Central memory CD4-positive, alpha-beta T cell (primary cell): ENCODE results near the gene SMTNL2.

Experiments
- DNase-seq: peaks from one replicate; pipeline ENCODE4 v3.0.0; 2022
- total RNA-seq, 3 experiments: gene quantifications; one replicate each; lab custom pipeline; 2026; lab: John Stamatoyannopoulos, UW

Gene SMTNL2
- 0 reads per million in 3 experiments for total RNA-seq

DNA sequence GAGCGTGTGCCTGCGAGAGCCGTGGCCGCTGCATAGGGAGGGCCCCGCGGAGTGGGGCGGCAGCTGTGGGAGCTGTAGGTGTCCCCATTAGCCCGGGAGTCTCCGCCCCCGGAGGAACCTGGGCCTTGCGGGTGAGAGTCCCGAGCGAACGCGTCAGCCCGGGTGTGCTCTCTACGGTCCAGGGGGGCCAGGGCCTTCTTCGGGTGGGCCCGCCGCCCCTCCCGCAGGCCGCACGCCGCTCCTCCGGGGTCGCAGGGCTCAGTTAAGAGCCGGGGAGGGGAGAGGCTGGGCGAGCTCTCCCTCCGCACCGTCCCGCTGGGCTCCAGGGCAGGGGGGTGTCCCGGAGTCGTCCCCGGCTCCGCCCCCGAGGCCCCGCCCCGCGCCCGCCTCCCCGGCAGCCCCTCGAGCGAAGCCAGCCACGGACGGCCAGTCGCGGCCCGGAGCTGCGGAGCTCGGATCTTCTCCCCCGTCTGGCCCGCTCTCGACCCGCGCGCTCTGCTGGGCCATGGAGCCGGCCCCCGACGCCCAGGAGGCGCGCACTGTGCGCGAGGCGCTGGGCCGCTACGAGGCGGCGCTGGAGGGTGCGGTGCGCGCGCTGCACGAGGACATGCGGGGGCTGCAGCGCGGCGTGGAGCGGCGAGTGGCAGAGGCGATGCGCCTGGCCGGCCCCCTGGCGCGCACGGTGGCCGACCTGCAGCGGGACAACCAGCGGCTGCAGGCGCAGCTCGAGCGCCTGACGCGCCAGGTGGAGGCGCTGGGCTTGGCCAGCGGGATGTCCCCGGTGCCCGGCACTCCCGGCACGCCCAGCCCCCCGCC lies at the start of gene SMTNL2:
TSS of gene SMTNL2 (plus strand) at position 429 of the 816 bp plus-strand sequence. CDS start at position 506, 77 bp downstream.
- DNase-seq, result no peak

DNA sequence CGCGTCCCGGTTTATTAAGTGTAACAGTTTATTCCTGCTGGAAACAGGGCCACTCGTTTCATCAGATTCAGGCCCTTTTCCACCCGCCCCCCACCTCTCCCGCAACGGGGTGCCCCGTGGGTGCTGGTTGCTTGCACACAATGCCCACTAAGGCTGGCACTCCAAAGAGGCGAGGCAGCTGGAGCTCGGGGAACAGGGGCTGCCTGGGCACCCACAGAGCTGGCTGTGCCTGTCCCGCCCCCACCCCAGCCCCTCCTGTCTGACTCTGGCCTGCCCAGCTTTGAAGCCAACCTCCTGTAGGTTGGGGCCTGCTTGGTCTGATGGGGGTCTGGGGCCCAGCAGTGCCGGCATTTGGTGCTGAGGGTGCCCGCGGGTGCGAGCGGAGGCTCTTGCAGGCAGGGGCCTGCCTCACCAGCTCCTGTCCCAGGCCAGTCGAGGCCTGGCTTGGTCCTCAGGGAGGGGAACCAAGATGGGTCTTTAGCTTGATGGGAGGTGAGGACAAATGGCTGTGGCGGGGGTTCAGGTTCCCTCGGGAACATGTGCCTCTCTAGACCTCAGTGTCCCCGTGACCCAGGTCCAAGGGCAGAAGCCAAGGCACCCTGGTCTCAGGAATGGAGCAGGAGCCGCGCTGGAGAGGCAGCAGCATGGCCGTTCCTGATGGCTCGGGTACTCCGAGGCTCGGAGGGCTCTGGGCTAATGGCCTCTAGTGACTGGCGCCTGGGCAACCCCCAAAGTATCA lies 49.2 kb upstream of the SMTNL2 start:
- DNase-seq, result no peak

DNA sequence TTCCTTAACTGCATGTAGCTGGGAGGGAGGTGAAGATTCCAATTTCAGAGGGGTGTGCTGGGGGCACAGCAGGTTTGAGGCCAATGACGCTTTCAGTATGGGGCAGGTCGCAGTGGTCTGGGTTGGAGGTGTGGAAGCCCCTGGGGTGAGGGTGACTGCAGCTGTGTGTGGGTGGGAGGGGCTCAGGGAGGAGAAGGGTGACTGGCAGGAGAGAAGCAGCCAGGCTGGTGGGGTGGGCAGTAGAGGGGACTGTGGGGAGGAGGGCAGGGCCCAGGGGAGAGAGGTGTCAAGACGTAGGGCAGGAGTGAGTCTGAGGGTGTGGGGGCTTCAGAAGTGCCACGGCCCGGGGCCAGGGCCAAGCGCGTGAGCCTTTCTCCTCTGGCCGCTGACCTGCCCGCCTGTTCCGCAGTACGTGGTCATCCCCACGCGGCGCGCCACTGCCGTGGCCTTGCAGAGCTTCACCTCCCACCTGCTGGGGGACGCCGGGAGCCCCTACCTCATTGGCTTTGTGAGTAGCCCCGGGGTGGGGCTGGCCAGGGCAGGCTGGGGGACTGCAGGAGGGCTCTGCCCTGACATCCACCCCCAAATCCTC lies 48.6 kb upstream of the SMTNL2 start:
- no peak for DNase-seq

DNA sequence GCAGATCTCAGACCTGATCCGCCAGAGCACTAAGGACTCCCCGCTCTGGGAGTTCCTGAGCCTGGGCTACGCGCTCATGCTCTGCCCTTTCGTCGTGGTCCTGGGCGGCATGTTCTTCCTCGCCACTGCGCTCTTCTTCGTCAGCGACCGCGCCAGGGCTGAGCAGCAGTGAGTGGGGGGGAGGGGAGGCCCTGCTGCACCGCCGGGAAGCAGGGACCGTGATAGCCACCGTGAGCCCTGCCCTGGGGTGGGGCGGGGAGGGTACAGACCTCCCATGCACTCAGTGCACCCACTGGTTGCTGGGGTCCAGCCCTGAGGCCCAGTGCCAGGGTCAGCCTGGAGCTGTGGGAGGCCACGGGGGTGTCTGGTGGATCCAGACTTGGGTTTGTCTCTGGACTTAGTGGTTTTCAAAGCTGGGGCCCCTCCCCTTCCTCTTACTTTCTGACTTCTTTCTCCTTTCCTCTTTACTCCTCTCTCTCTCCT lies 48.0 kb upstream of the SMTNL2 start:
- no peak for DNase-seq

DNA sequence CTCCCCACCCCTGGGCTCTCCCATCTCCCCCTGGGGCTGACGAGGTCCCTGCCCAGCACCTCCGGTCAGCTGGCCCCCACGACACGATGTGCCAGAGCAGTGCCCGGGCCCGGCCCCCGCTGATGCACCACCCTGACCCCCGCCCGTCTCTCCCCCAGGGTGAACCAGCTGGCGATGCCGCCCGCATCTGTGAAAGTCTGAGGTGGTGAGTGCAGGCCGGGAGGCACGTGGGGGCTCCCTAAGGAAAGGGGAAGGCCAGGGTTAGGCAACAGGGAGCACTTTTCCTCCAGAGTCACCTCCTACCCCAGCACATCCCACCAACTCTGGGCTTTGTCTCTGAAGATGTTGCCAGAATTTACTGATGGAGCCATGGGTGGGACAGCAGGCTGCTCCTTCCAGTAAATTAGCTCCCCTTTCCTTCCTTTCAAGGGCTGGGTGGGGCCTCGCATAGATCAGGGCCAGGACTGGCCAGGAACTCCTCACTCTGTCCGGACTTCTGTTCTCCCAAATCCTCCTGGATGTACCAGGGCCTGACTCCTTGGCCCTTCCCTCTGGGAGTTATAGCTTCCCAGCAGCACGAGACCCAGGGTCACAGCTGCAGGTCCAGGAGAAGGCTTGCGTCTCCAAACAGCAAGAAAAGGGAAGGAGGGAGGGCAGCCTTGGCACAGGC lies 47.5 kb upstream of the SMTNL2 start:
- DNase-seq, result no peak

DNA sequence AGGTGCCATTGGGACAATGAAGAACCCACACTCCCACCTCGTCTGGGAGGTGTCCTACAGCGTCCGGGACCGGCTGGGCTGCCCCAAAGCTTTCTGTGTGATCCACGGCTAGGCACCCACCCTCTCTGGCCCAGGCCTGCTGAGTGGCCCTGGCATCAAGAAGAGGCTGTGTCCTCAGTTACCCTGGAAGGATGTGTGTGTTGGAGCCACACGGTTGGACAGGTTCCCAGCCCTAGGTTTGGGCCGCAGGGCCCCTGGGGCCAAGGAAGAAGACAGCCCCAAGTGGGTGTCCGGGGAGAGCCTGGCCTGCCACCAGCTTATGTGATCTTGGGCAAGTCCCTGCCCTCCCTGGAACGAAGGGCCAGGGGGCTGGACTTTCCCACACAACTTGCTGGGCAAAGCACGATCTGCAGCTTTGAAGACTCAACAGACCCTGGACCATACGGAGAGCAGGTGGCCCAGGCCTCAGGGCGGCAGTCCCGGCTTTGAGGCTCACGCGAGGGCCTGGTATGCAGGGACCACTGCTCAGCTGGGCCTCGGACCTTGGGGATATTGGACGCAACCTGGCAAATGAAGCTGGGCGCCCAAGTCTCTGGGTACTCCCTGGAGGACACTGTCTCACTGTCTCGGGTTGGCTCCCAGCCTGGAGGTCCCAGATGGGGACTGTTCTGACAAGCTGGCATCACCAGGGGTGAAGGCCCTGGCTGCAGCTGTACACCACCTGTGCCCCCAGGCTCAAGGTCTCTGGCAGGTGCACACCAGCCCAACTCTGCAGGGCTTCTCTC lies 46.7 kb upstream of the SMTNL2 start:
- no peak for DNase-seq

DNA sequence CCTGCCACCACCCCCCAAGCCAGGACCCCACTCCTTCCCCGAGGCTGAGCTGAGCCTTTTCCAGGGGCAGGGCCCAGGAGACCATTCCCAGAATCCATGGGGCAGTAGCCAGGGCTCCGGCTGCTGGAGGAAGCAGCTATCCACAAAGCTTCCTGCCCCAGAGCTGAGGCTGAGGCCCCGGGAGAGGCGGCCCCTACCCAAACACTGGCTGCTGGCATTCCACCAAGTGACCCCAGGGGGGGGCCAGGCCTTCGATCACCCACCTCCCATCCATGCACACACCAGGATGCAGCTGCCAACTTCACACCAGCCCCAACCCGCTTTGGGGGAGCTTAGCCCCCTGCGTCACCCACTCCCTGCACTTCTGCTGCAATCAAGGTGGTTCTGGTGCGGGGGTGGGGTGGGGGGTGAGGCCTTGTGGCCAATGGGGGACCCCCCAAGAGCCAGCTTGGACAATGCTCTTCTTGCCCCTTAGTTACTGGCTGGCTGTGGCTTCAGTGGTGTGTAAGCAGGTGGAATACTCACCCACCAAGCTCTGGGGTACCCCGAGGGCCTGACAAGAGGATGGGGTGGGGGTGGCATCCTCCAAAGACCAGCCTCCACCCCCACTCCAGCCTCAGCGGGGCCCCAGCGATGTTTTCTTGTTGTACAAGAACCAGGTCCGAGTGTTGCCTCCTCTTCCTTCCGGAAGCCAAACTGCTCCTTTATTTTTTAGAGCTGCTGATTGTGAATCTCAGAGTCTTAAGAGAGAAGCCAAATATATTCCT lies 45.9 kb upstream of the SMTNL2 start:
- no peak for DNase-seq

DNA sequence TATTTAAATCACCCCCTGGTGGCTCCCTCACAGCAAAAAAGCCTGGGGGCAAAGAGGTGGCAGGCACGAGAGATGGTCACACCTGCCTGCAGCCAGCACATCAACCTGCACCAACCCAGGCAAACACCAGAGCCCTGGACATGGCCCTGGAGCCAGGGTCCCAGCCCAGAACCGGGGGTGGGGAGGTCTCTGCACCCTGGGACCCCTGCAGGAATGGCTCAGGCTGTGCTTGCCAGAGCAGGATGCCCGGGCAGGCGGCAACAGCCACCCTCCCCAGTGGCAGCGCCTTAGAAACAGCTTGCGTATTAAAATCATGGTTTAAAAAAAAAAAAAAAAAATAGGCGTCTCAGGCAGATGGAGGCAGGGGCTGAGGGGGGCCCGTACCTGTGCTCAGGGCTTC lies 45.3 kb upstream of the SMTNL2 start:
- DNase-seq, result no peak

DNA sequence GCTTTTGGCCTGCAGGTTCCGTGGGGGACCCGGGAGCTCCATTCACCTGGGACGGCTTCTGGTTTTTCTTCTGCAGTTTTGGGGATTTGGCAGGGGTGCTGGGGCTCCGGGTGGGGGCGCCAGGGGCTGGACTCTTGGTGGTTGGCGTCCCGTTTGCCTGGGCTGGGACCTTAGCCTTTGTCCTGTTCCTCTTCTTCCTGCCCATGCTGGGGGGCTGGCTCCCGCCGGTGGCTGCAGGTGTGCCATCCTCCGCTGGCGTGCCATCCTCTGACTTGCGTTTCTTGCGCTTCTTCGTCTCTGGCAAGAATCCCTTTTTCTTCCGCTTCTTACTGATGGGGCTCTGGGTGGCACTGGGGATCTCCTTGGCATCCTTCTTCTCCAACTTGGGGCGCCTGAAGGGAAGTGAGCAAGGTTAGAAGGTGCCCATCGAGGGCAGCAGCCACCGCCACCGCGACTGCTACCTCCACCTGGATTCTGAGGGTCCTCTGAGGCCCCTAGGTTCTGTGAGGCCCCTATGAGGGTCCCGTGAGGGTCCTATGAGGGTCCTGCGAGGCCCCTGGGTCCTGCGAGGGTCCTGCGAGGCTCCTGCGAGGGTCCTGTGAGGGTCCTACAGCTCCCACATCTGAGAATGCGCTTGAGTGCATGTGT lies 44.6 kb upstream of the SMTNL2 start:
- DNase-seq, result no peak

DNA sequence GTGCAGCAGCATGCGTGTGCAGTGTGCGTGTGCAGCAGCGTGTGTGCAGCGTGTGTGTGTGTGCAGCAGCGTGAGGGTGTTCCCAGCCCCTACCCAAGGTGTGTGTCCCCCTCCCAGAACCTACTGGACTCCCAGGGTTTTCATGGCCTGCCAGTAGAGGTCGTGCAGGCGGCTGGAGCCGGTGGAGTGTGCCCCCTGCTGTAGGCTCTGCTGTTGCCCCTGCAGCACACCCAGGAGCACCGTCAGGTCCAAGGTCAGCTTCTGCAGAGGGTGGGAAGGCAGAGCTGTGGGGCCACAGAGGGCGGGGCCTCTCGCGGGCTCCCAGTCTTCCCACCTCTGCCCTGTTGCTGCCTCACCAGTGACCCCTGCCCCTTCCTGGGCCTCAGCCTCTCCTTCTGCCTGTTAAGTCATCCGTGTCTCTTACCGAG lies 44.1 kb upstream of the SMTNL2 start:
- DNase-seq, result no peak

DNA sequence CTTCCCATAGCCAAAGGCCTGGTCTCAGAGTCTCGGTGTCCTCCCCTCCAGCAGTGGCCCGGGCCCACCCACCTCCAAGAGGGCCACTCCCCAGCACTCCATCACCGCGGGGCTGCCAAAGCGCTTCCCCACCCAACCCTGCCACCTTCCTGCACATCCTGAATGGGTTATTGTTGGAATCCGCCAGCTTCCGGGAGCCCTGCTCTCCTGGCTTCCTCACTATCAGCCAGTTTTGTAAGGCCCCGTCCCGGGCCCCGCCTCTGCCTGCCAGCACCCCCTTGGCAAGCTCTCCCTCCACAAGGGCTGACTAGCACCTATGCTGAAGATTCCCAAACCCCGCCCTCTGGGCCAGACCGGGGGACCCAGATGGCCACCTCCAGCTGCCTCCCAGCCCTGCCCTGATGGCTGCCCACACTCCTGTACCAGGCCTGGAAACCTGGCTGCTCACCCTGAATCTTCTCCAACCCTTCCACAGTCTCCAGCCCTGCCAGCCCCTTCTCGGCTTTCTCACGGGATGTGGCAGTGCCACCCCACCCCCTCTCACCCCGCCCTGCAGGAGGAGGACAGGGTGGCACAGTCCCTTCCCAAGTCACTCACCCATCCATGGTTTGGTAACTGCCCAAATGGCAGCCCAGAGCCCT lies 43.5 kb upstream of the SMTNL2 start:
- no peak for DNase-seq

DNA sequence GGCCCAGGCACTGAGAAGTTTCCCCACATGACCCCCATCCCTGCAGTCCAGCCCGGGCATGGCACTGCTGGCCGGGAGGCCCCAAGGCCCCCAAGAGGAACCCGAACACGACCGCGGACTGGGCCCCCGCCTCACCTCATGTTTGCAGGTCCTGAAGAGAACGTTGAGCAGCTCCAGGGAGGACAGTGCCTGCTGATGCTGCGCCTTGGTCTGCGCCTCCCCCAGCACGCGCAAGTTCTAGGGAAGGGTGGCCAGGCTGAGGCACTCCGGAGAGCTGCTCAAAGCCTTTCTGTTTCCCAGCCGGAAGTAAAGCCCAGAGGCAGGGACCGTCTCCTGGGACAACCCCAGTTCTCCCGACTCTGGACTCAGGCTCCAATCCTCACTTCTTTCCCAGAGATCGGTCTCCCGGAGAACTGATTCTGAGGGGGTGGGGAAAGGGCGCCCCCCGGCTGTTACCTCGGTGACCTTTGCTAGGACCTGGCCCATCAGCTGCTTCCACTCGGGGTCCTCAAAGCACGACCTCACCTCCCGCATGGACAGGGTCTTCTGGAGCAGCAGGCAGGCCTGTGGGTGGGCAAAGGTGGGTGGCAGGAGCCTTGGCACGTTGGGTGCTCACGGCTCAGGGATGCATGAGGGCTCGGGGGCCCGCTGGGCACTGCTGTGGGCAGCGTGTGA lies 42.9 kb upstream of the SMTNL2 start:
- no peak for DNase-seq

DNA sequence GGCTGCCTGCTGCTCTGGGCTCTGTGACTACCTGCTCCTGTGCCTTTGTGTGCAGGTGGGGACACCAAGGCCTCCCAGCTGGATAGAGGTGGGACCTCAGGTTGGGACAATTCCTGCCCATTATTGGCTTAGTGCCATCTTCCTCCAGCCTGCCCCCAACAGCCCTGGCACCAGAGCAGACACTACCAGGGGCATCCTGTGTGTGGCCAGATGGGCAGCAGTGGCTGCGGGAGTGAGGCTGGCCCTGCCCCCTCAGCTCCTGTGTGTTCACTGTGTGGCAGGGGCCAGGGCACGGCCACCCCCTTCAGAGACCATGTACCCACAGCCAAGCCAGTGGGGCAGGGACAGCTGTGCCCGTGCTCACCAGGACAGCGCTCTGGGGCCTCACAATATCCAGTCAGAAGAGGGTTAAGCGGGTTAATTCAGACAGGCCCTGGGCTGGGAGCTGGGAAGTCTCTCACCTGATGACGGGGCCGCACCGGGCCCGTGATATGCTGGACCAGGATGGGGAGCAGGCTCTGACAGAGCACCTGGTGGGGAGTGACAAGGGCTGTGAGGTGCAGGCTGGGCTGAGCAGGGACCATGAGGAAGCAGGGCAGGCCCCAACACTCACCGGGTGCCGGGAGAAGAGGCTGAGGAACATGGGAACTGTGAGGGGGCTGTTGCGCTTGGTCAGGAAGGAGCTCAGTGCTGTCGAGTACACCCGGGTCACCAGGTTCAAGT lies 42.2 kb upstream of the SMTNL2 start:
- no peak for DNase-seq

DNA sequence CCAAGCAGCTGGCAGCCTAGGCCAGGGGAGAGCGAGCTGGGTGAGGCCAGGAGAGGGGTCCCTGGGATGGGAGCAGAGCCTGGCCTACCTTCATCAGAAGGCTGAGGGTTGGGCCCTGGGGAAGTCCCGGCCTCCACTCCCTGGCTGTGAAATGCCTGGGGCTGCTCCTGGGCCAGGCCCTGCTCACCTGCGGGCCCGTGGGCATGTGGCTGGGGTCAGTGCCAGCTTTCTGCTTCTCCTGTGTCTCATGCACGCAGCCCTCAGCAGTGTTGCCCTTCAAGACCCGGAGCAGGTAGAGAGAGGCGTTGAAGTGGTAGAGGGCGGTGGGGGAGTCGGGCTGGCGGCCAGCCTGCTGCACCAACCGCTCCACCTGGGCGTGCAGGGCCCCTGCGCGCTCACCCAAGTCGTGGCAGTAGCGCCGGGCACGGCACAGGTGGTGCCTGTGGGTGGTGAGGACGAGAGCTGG lies 41.6 kb upstream of the SMTNL2 start:
- no peak for DNase-seq

DNA sequence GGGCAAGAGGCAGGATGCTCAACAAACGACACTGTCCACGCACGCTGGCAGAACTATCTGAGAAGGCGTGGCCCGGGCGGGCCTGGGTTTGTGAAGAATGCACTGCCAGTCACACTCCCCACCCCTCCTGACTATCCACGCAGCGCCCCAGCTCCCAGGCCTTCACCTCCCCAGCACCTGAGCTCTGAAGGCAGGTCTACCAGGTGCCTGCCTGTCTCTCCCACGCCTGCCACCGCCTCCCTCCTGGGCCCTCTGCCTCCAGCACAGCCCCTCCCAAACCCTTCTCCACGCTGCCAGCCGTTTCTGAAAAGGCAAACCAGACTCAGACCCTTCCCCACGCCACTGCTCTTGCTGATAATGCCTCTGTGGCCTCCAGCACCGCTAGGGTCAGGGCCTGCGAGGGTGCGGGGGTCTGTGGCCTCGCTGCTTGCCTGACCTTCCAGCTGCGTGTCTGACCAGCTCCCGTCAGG lies 40.7 kb upstream of the SMTNL2 start:
- DNase-seq, result no peak

DNA sequence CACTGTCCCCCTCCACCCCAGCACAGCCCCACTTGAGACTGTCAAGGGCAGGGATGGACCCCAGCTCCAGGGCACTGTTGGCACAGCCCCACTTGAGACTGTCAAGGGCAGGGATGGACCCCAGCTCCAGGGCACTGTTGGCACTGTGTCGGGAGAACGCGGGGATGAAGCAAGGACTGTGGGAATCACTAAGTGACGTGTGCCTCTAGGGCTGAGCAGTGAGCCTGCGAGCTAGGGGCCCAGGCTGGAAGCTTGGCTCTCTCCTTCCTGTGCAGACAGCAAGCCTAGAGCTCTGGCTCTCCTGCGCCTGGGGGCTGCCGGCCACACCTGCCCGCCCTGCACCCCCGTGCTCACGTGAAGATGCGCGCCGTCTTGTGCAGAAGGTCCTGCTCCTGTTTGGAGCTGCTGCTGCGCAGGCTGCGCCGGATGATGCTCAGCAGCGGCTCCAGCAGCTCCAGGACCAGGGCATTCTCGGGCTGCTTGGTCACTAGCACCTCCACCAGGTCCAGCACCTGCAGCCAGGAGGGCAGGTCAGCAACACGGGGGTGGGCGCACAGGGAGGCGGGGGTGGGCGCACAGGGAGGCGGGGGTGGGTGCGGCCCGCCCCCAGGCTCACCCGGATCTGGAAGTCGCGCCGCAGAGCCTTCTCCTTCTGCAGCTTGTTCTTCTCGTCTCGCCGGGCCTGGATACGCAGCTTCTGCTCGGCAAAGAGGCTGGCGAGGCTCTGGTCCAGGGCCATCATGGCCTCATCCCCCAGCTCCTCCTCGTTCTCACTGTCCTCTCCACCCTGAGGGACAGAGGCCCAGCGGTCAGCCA lies 40.0 kb upstream of the SMTNL2 start:
- DNase-seq, result no peak

DNA sequence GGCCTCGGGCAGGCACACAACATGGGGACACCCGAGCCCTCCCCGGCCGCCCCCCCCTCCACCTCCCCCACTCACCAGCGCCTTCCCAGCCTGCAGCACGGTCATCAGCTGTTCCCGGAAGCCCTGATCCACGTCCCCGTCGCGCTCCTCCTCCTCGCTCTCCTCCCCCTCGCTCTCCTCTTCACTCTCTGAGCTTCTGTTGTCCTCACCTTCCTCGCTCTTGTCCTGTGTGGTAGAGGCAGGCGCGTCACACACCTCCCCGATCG lies 39.4 kb upstream of the SMTNL2 start:
- no peak for DNase-seq
